Endodermal cell (in vitro differentiated cells): ENCODE results near the gene ARHGAP6. TPM values are rescaled to one million over a fixed set of nuclear protein-coding genes. Genes with fewer than 3 reads are reported as not detected.

ENCODE experiments used
- DNase-seq: peaks from one replicate; pipeline ENCODE4 v3.0.0-alpha.2; 2017
- H3K27ac ChIP-seq: 2 replicates; pipeline ENCODE4 v1.5.1; 2013; ENCODE audit warnings: mild to moderate bottlenecking, low read depth, low read length, moderate library complexity
- H3K27me3 ChIP-seq: 2 replicates; pipeline ENCODE4 v1.6.1; 2013; ENCODE audit warnings: mild to moderate bottlenecking, low read length, moderate library complexity; ENCODE audit not compliant: insufficient read depth, control insufficient read depth, poor library complexity, severe bottlenecking
- H3K36me3 ChIP-seq: 2 replicates; pipeline ENCODE4 v1.7.0; 2013; ENCODE audit warnings: mild to moderate bottlenecking, low read length, moderate library complexity; ENCODE audit not compliant: control insufficient read depth, insufficient read depth
- H3K4me1 ChIP-seq: one replicate; pipeline ENCODE4 v1.7.0; 2013; ENCODE audit warnings: low read length; ENCODE audit not compliant: control insufficient read depth, insufficient read depth
- H3K4me3 ChIP-seq: 2 replicates; pipeline ENCODE4 v1.5.1; 2013; ENCODE audit warnings: mild to moderate bottlenecking, low read length, moderate library complexity
- H3K9ac ChIP-seq: 2 replicates; pipeline ENCODE4 v1.6.1; 2013; ENCODE audit warnings: mild to moderate bottlenecking, low read length, moderate library complexity; ENCODE audit not compliant: poor library complexity, severe bottlenecking; ENCODE audit errors: extremely low read depth
- H3K9me3 ChIP-seq: 2 replicates; pipeline ENCODE4 v1.6.1; 2013; ENCODE audit warnings: mild to moderate bottlenecking, low read length, moderate library complexity; ENCODE audit not compliant: control insufficient read depth
- H3K27ac Mint-ChIP-seq: 2 replicates; pipeline ENCODE4 v1.8.0; 2020; ENCODE audit warnings: mixed read lengths
- H3K27me3 Mint-ChIP-seq: 2 replicates; pipeline ENCODE4 v1.8.0; 2021; ENCODE audit warnings: mild to moderate bottlenecking, mixed read lengths; ENCODE audit not compliant: insufficient read depth
- H3K36me3 Mint-ChIP-seq: 2 replicates; pipeline ENCODE4 v1.8.0; 2020; ENCODE audit warnings: low read depth, mixed read lengths
- H3K4me1 Mint-ChIP-seq: 2 replicates; pipeline ENCODE4 v1.8.0; 2020; ENCODE audit warnings: mixed read lengths
- H3K4me3 Mint-ChIP-seq: 2 replicates; pipeline ENCODE4 v1.8.0; 2020; ENCODE audit warnings: mild to moderate bottlenecking, moderate library complexity, mixed read lengths
- H3K9me3 Mint-ChIP-seq: 2 replicates; pipeline ENCODE4 v1.8.0; 2020; ENCODE audit warnings: mild to moderate bottlenecking, mixed read lengths
- CTCF ChIP-seq: fragments of 200-600 bp; sonication (generic); conservative IDR thresholded peaks from 2 replicates; pipeline ENCODE4 v1.5.0; 2021; ENCODE audit warnings: antibody characterized with exemption, mild to moderate bottlenecking
- WGBS, 2 experiments: methylation state at CpG; one replicate each; pipeline versions ENCODE4 v1.1.5 to v1.1.7; 2013; ENCODE audit warnings: missing lambda C conversion rate in 2 of 2, mixed read lengths in 1 of 2; ENCODE audit not compliant: insufficient coverage in 1 of 2, insufficient read length in 1 of 2; 5-methylcytosine and 5-hydroxymethylcytosine counted together
- total RNA-seq, 2 donors: library from RNA; stranded (reverse); fragmentation: NEBNext Ultra II Directional in 1 of 2; extraction: Animal tissue kit (Norgen Biotek cat#: 25700) in 1 of 2; gene quantifications; 2 replicates in 1 of 2; 3 replicates in 1 of 2; pipeline ENCODE4 v1.2.1, GENCODE V29; 2021

Gene ARHGAP6
- total RNA-seq, 2 donors from 2014 or later, result 0.48 to 0.73 TPM

- DNase-seq, result no peak
- no peaks in the 10 kb centered on the region for H3K36me3 Mint-ChIP-seq
Measured at GRCh38 chrX:11591723-11592346, 73.9 kb downstream of the ARHGAP6 start.

GRCh38 chrX:11589641-11590040, 76.1 kb downstream of the ARHGAP6 start:
- H3K27me3 Mint-ChIP-seq, result no peaks in the 10 kb centered on the region
- WGBS, 2 experiments, result 83% methylated on average over 2 of the region's 3 CpGs; no CpG with 5 or more reads in 1 of the 2 experiments

More at GRCh38 chrX:11591723-11592346, 73.9 kb downstream of the ARHGAP6 start:
- Histone ChIP-seq H3K27me3 (no peaks in the 10 kb centered on the region), H3K9ac (no peak overlapping the region), H3K4me3 (no peak overlapping the region), H3K9me3 (no peaks in the 10 kb centered on the region), H3K27ac (no peak overlapping the region), H3K36me3 (no peaks in the 10 kb centered on the region), H3K4me1 (no peaks in the 10 kb centered on the region)
- Mint-ChIP-seq H3K4me1 (peaks cover 2% of the 10 kb centered on the region), H3K27ac (no peak overlapping the region), H3K4me3 (no peak overlapping the region), H3K9me3 (peaks cover 46% of the 10 kb centered on the region), H3K27me3 (no peaks in the 10 kb centered on the region)
- no peak for TF ChIP-seq CTCF

GRCh38 chrX:11588097-11588496, 77.6 kb downstream of the ARHGAP6 start:
- Histone ChIP-seq H3K27me3 (no peaks in the 10 kb centered on the region), H3K36me3 (no peaks in the 10 kb centered on the region), H3K4me3 (no peak overlapping the region), H3K9me3 (no peaks in the 10 kb centered on the region), H3K27ac (no peak overlapping the region), H3K4me1 (no peaks in the 10 kb centered on the region), H3K9ac (no peak overlapping the region)
- H3K4me1 Mint-ChIP-seq, result peaks cover 2% of the 10 kb centered on the region
- DNase-seq, result no peak
- H3K27ac Mint-ChIP-seq, result no peak overlapping the region
- TF ChIP-seq CTCF, result no peak
- H3K36me3 Mint-ChIP-seq, result no peaks in the 10 kb centered on the region
- peaks cover 39% of the 10 kb centered on the region for H3K9me3 Mint-ChIP-seq
- no peaks in the 10 kb centered on the region for H3K27me3 Mint-ChIP-seq
- no peak overlapping the region for H3K4me3 Mint-ChIP-seq

More at GRCh38 chrX:11589641-11590040, 76.1 kb downstream of the ARHGAP6 start:
- H3K4me1 Mint-ChIP-seq, result peaks cover 2% of the 10 kb centered on the region
- H3K4me3 ChIP-seq, result no peak overlapping the region
- H3K9me3 Mint-ChIP-seq, result peaks cover 46% of the 10 kb centered on the region
- no peak for DNase-seq
- H3K36me3 ChIP-seq, result no peaks in the 10 kb centered on the region
- no peaks in the 10 kb centered on the region for H3K27me3 ChIP-seq
- no peak overlapping the region for H3K27ac ChIP-seq
- H3K9ac ChIP-seq, result no peak overlapping the region
- no peaks in the 10 kb centered on the region for H3K36me3 Mint-ChIP-seq
- no peak overlapping the region for H3K4me3 Mint-ChIP-seq
- no peaks in the 10 kb centered on the region for H3K4me1 ChIP-seq
- H3K9me3 ChIP-seq, result no peaks in the 10 kb centered on the region
- H3K27ac Mint-ChIP-seq, result no peak overlapping the region
- no peak for TF ChIP-seq CTCF
